Measurements from ENCODE around the gene LCN1. TPM values are rescaled to one million over a fixed set of nuclear protein-coding genes. Genes with fewer than 3 reads are reported as not detected.

LCN1 gene
- total RNA-seq, 1 experiment from 2014 or later, result not detected

DNA sequence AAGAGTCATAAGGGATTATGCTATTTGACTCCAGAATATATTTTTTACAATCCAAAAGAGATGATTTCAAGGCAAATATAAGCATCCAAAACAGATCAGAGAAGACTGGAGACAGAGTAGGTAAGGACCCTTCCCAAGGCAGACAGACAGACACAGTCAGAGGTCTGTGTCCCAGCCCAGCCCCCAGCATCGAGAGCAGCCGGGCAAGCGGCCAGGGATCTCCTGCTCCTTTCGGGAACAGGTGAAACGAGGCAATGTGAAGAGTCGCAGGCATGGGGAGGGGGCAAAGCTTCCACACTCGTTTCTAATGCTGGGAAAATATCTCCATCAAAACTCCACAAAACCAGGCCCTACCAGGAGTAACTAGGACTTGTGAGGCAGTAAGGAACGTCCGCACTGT is 46.1 kb downstream of the LCN1 start:
- Histone ChIP-seq H2AK5ac (ENCODE audit: insufficient read length, low read length) (no peak overlapping the region), H2BK12ac (ENCODE audit: insufficient read length, low read depth, low read length) (no peak overlapping the region), H2AFZ (ENCODE audit: low read length) (no peak overlapping the region), H3K23ac (ENCODE audit: insufficient read length, low read depth, low read length) (no peak overlapping the region), H3K9ac (ENCODE audit: extremely low read depth, insufficient read length, low read length) (no peak overlapping the region), H3K4ac (ENCODE audit: low read depth, low read length) (no peak overlapping the region), H3K79me2 (ENCODE audit: insufficient read depth, low read length) (no peaks in the 10 kb centered on the region), H3T11ph (ENCODE audit: low read length) (no peak overlapping the region), H3K23me2 (ENCODE audit: insufficient read length, low read depth, low read length, poor library complexity, severe bottlenecking) (no peaks in the 10 kb centered on the region), H2BK120ac (ENCODE audit: low read depth, low read length, poor library complexity, severe bottlenecking) (no peak overlapping the region), H3K56ac (ENCODE audit: insufficient read length, low read depth, low read length) (no peak overlapping the region), H3K4me1 (ENCODE audit: insufficient read depth, low read length) (no peaks in the 10 kb centered on the region; the same call in 1 of the 2 replicates), H4K20me1 (ENCODE audit: control insufficient read depth, insufficient read depth, insufficient read length) (no peaks in the 10 kb centered on the region), H3K79me1 (ENCODE audit: insufficient read depth, low read depth, low read length, poor library complexity, severe bottlenecking) (no peaks in the 10 kb centered on the region), H4K8ac (replicated peaks; ENCODE audit: insufficient read length, low read depth, low read length) (no peak overlapping the region), H3K27me3 (ENCODE audit: insufficient read depth, low read length) (no peaks in the 10 kb centered on the region), H2BK15ac (ENCODE audit: low read depth, low read length) (no peak overlapping the region), H2BK5ac (ENCODE audit: insufficient read length, low read length) (no peak overlapping the region), H3K27ac (ENCODE audit: insufficient read length, low read depth, low read length) (no peak overlapping the region), H3K4me2 (ENCODE audit: insufficient read depth, insufficient read length, low read length) (no peak overlapping the region), H3K18ac (ENCODE audit: insufficient read length, low read depth, low read length) (no peak overlapping the region), H3K14ac (ENCODE audit: insufficient read depth, low read length) (no peak overlapping the region), H2BK20ac (ENCODE audit: low read depth, low read length, poor library complexity, severe bottlenecking) (no peak overlapping the region), H4K91ac (ENCODE audit: insufficient read length, low read depth, low read length) (no peak overlapping the region), H4K5ac (ENCODE audit: insufficient read length, low read depth, low read length) (no peak overlapping the region), H3K9me3 (ENCODE audit: control insufficient read depth, low read depth, low read length) (no peaks in the 10 kb centered on the region)
- WGBS (ENCODE audit: extremely low coverage, insufficient read length, low lambda C conversion rate), result no CpG with 5 or more reads among the region's 9 CpGs
- Mint-ChIP-seq H3K4me3 (no peak overlapping the region), H3K4me1 (peaks cover 10 to 12% of the 10 kb centered on the region in 2 experiments), H3K36me3 (ENCODE audit: insufficient read depth in 1 of 3, low read depth in 3 of 3) (peaks cover 8% of the 10 kb centered on the region in 3 experiments), H3K27ac (no peak overlapping the region), H3K9me3 (peaks cover 9 to 12% of the 10 kb centered on the region in 2 experiments), H3K27me3 (ENCODE audit: low read depth) (peaks cover 3% of the 10 kb centered on the region; the same call in 1 of the 2 replicates)
- TF ChIP-seq, protein P1, sequence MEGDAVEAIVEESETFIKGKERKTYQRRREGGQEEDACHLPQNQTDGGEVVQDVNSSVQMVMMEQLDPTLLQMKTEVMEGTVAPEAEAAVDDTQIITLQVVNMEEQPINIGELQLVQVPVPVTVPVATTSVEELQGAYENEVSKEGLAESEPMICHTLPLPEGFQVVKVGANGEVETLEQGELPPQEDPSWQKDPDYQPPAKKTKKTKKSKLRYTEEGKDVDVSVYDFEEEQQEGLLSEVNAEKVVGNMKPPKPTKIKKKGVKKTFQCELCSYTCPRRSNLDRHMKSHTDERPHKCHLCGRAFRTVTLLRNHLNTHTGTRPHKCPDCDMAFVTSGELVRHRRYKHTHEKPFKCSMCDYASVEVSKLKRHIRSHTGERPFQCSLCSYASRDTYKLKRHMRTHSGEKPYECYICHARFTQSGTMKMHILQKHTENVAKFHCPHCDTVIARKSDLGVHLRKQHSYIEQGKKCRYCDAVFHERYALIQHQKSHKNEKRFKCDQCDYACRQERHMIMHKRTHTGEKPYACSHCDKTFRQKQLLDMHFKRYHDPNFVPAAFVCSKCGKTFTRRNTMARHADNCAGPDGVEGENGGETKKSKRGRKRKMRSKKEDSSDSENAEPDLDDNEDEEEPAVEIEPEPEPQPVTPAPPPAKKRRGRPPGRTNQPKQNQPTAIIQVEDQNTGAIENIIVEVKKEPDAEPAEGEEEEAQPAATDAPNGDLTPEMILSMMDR (conservative IDR thresholded peaks at IDR 0.05), result no peak
- DNase-seq, result no peak
